AG04449 (cell line): ENCODE results near the gene LRMDA.

Experiments
- CTCF ChIA-PET: fragments of 350-600 bp; formaldehyde crosslinking; extraction: SDS; loops from one replicate; lab custom pipeline; 2021; ENCODE audit warnings: antibody characterized with exemption; lab: Yijun Ruan, JAX
- POLR2A ChIA-PET: fragments of 400-600, 350-600 bp; formaldehyde crosslinking; extraction: SDS; loops from one replicate; lab custom pipeline; 2020; ENCODE audit warnings: antibody characterized with exemption, inconsistent platforms; lab: Yijun Ruan, JAX
- DNase-seq: peaks from one replicate; pipeline ENCODE4 v3.0.0-alpha.2; 2010; ENCODE audit warnings: low read depth, low spot score
- H3K4me3 ChIP-seq: 2 replicates; pipeline ENCODE4 v1.5.1; 2011; ENCODE audit warnings: low read depth, mild to moderate bottlenecking, control low read depth, low read length
- TF ChIP-seq, protein P1 (sequence below): IDR thresholded peaks from one replicate; pipeline ENCODE4 v1.5.1; 2011; ENCODE audit warnings: mild to moderate bottlenecking, moderate library complexity, low read length, control low read depth, inconsistent platforms; ENCODE audit not compliant: insufficient read depth; ENCODE audit errors: missing control alignments

The LRMDA gene

DNA sequence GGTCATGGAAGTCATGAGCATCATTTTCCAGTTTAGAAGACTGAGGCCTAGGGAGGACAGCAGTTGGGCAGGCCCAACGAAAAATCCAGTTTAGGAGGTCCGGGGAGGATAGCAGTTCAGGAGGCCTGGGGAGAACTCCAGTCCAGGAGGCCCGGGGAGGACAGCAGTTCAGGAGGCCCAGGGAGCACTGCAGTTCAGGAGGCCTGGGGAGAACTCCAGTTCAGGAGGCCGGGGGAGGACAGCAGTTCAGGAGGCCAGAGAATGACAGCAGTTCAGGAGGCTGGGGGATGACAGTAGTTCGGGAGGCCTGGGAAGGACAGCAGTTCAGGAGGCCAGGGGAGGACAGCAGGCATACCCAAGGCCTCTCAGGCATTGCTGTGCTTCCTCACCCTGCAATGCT, 453.4 kb downstream of the LRMDA start:
- DNase-seq, result no peak
- POLR2A ChIA-PET, result no interaction called here
- CTCF ChIA-PET, result no interaction called here
- TF ChIP-seq, protein P1, sequence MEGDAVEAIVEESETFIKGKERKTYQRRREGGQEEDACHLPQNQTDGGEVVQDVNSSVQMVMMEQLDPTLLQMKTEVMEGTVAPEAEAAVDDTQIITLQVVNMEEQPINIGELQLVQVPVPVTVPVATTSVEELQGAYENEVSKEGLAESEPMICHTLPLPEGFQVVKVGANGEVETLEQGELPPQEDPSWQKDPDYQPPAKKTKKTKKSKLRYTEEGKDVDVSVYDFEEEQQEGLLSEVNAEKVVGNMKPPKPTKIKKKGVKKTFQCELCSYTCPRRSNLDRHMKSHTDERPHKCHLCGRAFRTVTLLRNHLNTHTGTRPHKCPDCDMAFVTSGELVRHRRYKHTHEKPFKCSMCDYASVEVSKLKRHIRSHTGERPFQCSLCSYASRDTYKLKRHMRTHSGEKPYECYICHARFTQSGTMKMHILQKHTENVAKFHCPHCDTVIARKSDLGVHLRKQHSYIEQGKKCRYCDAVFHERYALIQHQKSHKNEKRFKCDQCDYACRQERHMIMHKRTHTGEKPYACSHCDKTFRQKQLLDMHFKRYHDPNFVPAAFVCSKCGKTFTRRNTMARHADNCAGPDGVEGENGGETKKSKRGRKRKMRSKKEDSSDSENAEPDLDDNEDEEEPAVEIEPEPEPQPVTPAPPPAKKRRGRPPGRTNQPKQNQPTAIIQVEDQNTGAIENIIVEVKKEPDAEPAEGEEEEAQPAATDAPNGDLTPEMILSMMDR, result no peak
- no peak overlapping the region for H3K4me3 ChIP-seq

DNA sequence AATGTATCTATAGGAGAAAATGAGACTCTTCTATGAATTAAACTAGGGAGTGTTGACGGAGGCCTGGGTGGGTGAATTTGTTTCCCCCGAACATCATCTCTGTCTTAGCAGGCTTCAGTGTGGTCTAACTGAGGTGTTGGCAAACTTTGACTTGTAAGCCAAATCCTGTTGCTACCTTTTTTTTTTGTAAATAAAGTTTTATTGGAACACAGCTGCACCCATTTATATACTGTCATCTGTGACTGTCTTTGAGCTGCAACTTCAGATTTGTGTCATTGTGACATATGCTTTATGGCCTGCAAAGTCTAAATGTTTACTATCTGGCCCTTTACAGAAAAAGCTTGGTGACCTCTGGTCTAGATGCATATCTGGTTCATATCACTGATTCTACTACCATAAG, 455.9 kb downstream of the LRMDA start:
- no peak overlapping the region for H3K4me3 ChIP-seq
- ChIA-PET POLR2A (no interaction called here), CTCF (no interaction called here)
- TF ChIP-seq, protein P1, result no peak
- no peak for DNase-seq

DNA sequence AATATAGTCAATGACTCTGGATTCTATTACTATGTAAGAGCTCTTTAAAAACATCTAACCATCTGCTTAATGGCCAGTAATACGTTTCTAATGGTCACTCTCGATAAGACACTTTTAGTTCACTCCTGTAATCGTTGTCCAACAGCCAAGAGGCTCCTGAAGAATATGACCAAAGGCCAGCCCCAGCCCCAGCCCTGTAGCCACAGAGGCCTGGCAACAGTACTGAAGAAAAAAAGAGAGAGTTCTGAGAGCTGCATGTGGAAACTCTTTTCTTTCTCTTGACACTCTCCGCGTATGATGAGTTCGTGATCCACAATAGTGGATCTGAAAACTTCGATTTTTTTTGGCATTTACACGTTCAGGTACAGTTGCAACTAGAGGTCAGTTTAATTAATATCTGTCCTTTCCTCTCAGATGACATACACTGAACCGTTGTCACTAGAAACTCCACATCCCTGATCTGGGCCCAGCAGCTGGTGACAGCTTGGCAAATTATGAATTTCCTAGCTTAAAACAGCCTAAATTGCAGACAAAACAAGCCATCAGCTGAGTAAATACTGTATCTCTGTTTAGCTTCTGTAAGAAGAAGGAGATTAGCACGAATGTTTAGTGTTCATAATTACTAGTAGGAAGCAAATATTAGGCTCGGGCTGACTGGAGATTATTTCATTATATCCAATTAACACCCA, 456.7 kb downstream of the LRMDA start:
- POLR2A ChIA-PET, result no interaction called here
- CTCF ChIA-PET, result no interaction called here
- H3K4me3 ChIP-seq, result no peak overlapping the region
- DNase-seq, result no peak
- TF ChIP-seq, protein P1, result no peak

DNA sequence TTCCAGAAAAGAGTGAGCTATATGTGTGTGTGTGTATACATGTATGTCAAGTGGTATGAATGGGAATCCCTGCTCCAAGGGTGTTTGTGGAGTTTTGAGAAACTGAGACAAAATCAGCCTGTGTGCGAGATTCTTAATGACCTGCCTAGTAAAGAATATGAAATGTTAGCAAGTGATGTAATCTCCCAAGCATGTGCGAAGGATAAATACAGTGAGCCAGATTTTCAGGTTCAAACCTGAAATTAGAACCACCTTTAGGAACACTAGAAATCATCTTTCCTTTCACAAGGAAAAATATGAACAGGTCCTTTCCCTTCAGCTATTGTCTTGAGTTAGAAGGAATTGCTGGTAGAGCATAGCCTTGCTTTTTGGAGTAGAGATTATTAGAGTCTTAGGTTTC, 457.6 kb downstream of the LRMDA start:
- CTCF ChIA-PET, result no interaction called here
- POLR2A ChIA-PET, result no interaction called here

DNA sequence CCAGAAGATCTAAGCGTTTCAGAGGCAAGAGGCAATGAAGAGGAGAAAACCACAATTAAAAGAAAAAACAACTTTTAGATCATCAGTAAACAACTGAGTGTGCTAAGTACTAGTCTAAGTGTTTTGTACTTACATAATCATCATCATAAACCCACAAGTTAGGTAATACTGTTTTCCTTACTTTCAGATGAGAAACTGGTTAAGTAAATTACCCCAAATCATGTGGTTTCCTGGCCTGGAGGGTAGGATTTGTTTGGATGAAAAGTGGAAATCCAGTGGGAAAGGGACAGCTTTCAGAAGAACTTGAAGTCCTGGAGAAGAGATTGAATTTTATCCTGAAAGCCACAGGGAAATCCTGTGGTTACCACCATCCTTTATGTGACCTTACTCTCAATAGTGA, 463.3 kb downstream of the LRMDA start:
- ChIA-PET CTCF (no interaction called here), POLR2A (no interaction called here)
- no peak for DNase-seq
- no peak overlapping the region for H3K4me3 ChIP-seq
- TF ChIP-seq, protein P1, result no peak

More for the DNA sequence above, 457.6 kb downstream of the LRMDA start:
- no peak for DNase-seq
- TF ChIP-seq, protein P1, result no peak
- no peak overlapping the region for H3K4me3 ChIP-seq

DNA sequence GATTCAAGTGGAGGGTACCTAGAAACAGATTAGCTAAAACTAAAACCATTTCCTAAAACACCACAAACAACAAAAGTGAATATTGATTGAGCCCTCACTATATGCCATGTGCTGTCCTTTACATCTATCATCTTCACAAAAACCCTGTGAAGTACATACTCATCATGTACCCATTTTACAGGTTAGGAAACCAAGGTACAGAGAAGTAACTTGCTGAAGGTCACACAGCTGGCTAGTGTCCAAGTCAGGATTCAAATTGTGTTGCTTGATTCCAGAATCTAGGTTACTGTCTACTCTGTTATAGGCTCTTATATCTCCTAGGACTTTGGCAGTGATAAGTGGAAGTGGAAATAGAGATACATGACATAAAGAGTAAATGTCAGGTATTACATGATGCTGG, 463.8 kb downstream of the LRMDA start:
- no peak overlapping the region for H3K4me3 ChIP-seq
- no peak for DNase-seq
- ChIA-PET POLR2A (no interaction called here), CTCF (no interaction called here)
- TF ChIP-seq, protein P1, result no peak
